Duodenal mucosa (tissue), 2 donors: ENCODE measurements around the gene RASGEF1C.

ENCODE experiments used
- H3K27ac ChIP-seq: one replicate; pipeline ENCODE4 v1.7.0; 2013; ENCODE audit warnings: low read depth, low read length
- H3K27me3 ChIP-seq, 2 donors: one replicate each; pipeline ENCODE4 v1.7.0; 2013; ENCODE audit warnings: low read length in 2 of 2, control low read depth in 1 of 2; ENCODE audit not compliant: insufficient read depth in 2 of 2, control insufficient read depth in 1 of 2
- H3K36me3 ChIP-seq, 2 donors: one replicate each; pipeline ENCODE4 v1.7.0; 2013; ENCODE audit warnings: low read length in 2 of 2, control low read depth in 1 of 2; ENCODE audit not compliant: insufficient read depth in 2 of 2, control insufficient read depth in 1 of 2
- H3K4me1 ChIP-seq, 2 donors: one replicate each; pipeline ENCODE4 v1.7.0; 2013; ENCODE audit warnings: low read length in 2 of 2, control low read depth in 1 of 2; ENCODE audit not compliant: insufficient read depth in 2 of 2, control insufficient read depth in 1 of 2
- H3K4me3 ChIP-seq, 2 donors: one replicate each; pipeline ENCODE4 v1.7.0; 2013; ENCODE audit warnings: low read length in 2 of 2, low read depth in 1 of 2
- H3K9ac ChIP-seq, 2 donors: one replicate each; pipeline ENCODE4 v1.7.0; 2013; ENCODE audit warnings: low read length in 2 of 2, low read depth in 1 of 2
- H3K9me3 ChIP-seq, 2 donors: one replicate each; pipeline ENCODE4 v1.7.0; 2013; ENCODE audit warnings: low read length in 2 of 2, control low read depth in 1 of 2; ENCODE audit not compliant: control insufficient read depth in 1 of 2

Gene RASGEF1C

DNA sequence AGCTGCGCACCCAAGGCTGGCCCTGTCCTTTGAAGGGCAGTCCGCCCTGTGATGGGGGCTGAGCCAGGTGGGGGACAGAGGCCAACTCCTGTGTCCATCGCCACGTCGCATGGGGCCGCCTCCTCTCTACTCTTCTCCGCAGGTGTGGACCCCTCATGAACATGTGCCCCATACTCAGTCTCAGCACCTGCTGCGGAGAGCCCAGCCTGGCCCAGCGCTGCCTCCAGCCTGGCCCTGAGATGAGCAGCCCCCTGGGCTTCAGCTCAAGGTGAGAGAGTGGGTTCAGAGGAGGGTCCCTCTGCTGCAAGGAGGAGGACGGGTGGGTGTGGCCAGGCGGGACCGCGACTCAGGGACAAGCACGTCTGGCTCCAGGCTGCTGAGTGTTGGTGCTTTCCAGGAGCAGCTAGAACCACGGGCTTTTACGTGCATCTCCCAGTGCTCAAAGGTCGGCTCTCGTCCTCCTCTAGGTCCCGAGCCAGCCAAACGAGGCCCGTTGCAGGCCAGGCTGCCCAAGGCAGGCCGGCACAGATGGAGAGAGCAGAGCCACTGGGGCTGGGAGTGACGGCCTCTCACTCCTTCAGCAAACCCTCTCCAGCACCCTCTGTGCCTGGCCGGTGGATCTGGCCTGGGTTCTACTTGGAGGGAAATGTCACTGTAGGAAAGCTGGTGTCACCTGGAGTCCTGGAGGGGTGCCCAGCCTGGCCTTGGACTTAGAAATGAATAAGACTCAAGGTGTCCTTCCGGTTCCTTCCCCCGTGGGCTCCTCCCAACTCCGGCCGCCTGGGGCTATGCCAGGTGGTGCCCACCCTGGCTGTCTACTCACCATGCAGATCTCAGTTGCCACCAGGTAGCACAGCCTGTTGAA lies 88.5 kb downstream of the RASGEF1C start:
- Histone ChIP-seq H3K9ac (no peak overlapping the region), H3K36me3 (no peaks in the 10 kb centered on the region), H3K4me1 (no peaks in the 10 kb centered on the region), H3K4me3 (no peak overlapping the region), H3K9me3 (no peaks in the 10 kb centered on the region), H3K27ac (no peak overlapping the region), H3K27me3 (peaks cover 0 to 7% of the 10 kb centered on the region in 2 donors)

DNA sequence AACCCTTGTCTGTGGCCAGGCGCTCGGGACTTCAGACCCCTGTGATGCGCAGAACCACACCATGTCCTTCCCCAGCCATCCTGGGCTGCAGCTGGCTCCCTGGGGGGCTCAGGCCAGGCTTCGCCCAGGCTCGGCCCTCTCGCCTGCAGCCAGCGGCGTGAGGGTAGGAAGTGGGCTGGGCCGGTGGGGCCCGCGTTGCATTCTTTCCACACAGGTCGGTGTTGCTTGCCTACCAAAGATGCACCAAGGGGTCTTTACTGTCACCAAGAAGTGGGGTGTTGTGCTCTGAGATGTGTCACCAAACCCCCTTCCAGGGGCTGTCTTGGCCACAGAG lies 89.1 kb downstream of the RASGEF1C start:
- Histone ChIP-seq H3K4me1 (no peaks in the 10 kb centered on the region), H3K4me3 (no peak overlapping the region), H3K27ac (no peak overlapping the region), H3K27me3 (peaks cover 0 to 7% of the 10 kb centered on the region in 2 donors), H3K9ac (no peak overlapping the region), H3K36me3 (no peaks in the 10 kb centered on the region), H3K9me3 (no peaks in the 10 kb centered on the region)

GRCh38 chr5:180119031-180119902 lies 89.7 kb downstream of the RASGEF1C start:
- Histone ChIP-seq H3K4me1 (no peaks in the 10 kb centered on the region), H3K36me3 (no peaks in the 10 kb centered on the region), H3K9ac (no peak overlapping the region), H3K27ac (no peak overlapping the region), H3K27me3 (peaks cover 0 to 3% of the 10 kb centered on the region in 2 donors), H3K9me3 (no peaks in the 10 kb centered on the region), H3K4me3 (no peak overlapping the region)

- Histone ChIP-seq H3K4me3 (no peak overlapping the region), H3K4me1 (no peaks in the 10 kb centered on the region), H3K36me3 (no peaks in the 10 kb centered on the region), H3K9me3 (no peaks in the 10 kb centered on the region), H3K9ac (no peak overlapping the region), H3K27me3 (peaks cover 0 to 3% of the 10 kb centered on the region in 2 donors), H3K27ac (no peak overlapping the region)
Measured at GRCh38 chr5:180118391-180118791, 90.6 kb downstream of the RASGEF1C start.

- H3K4me3 ChIP-seq: no peak overlapping the region
- peaks cover 0 to 3% of the 10 kb centered on the region in 2 donors for H3K27me3 ChIP-seq
- H3K36me3 ChIP-seq: no peaks in the 10 kb centered on the region
- no peaks in the 10 kb centered on the region for H3K9me3 ChIP-seq
- H3K27ac ChIP-seq: no peak overlapping the region
- H3K9ac ChIP-seq: no peak overlapping the region
- no peaks in the 10 kb centered on the region for H3K4me1 ChIP-seq
Measured at GRCh38 chr5:180117000-180117725, 91.8 kb downstream of the RASGEF1C start.

GRCh38 chr5:180116077-180116999 lies 92.7 kb downstream of the RASGEF1C start:
- Histone ChIP-seq H3K36me3 (no peaks in the 10 kb centered on the region), H3K4me3 (no peak overlapping the region), H3K27me3 (no peaks in the 10 kb centered on the region), H3K27ac (no peak overlapping the region), H3K9me3 (no peaks in the 10 kb centered on the region), H3K9ac (no peak overlapping the region), H3K4me1 (no peaks in the 10 kb centered on the region)

DNA sequence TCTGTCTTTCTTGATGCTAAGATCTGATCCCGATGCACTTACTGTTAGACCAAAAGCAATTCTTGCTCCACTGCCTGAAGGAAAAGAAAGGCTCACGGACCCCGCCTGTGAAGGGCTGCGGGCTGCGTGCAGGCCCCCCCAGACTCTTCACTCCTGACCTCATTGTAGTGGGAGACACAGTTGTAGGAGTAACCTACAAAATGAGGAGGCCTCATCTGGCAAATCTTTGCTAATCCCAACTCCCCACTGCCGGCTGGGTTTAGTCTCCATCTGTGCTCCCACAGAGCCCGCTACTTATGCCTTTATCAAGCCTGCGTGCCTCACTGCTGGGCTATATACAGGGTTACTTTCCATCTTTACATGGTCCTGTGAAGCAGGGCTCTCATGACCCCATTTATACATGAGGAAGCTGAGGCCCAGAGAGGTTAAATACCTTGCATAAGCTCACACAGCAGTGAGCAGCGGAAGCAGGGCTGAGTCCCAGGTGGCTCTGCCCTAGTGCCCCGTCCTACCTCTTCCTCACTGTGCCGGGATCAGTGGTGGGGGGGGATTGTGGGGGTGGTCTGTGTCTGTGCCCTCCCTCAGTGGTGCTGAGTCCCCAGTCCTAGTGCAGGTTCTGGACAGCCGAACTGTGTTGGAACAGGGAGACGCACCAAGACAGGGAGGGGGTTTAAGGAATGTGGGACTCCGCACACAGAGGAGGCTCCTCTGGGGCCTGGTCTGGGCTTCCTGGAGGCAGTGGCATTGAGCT lies 93.5 kb downstream of the RASGEF1C start:
- Histone ChIP-seq H3K36me3 (no peaks in the 10 kb centered on the region), H3K27ac (no peak overlapping the region), H3K4me3 (no peak overlapping the region), H3K9ac (no peak overlapping the region), H3K9me3 (no peaks in the 10 kb centered on the region), H3K27me3 (no peaks in the 10 kb centered on the region), H3K4me1 (no peaks in the 10 kb centered on the region)

DNA sequence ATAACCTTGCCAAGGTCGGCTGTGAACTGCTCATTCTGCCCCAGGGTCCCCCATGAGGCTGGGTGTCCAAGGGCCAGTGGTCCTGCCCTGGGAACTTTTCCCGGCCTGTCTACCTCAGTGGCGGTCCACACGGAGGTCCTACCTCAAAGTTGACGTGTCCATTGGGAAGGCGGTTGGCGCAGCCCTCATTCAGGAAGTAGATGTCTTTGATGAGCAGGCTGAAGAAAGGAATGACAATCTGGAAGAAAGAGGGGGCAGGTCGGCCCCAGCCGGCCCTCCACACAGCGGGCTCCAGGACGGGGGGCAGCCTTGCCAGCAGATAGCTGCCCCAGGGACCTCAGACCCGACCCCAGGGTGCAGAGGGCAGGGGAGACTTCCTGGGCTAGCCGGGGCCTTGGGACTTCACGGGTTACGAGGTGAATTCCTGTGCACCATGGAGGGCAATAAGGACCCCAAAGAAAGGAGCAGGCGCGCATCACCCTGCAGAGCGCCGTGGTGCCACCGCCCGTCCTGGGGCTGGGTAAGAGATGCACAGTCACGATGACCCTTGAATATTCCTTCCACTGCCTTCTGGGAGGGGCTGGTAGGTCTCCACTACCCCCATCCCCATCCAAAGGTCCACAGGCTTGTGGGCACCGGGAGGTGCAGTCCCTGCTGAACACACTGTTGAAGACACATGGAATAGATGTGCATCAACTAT lies 94.6 kb downstream of the RASGEF1C start:
- Histone ChIP-seq H3K4me3 (no peak overlapping the region), H3K36me3 (no peaks in the 10 kb centered on the region), H3K27ac (no peak overlapping the region), H3K27me3 (no peaks in the 10 kb centered on the region), H3K9ac (no peak overlapping the region), H3K4me1 (no peaks in the 10 kb centered on the region), H3K9me3 (no peaks in the 10 kb centered on the region)
